ENCODE data around the gene FRZB.
A peak's percentile ranks its signal among the peaks of the same experiment; 100 is the strongest.

The FRZB gene

DNA sequence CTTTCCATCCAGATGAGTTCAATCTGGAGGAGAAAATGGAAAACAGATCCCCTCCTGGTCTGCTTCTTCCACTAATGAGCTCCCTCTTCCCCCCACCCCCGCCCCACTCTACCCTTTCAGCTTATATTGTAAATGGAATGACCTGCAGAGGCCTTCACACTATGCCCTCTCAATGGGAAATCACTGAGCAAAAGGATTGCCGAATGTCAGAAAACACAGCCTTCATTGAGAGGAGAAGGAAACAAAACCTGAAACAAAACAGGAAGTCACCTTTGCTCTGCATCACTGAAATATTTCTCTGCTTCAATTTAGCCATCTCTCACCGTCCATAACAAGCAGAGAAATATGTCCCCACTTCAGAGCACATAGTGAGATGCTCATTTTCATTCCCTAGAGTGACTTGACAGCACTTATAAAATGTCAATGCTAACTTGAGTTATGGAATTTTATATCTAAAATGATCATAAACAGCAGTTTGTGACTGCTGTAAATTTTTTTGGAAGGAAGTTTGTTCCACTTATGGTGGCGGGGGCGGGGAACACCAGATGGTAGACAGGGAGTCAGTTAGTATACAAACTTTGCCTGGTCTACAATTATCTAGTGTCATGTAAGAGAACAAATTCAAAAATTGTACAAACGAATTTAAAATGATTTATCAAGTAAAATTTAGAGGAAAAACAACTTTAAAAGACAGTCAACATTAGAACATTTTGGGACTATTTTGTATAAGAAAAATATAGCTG, 1.8 kb upstream of the FRZB start:
- TF ChIP-seq, protein P1, sequence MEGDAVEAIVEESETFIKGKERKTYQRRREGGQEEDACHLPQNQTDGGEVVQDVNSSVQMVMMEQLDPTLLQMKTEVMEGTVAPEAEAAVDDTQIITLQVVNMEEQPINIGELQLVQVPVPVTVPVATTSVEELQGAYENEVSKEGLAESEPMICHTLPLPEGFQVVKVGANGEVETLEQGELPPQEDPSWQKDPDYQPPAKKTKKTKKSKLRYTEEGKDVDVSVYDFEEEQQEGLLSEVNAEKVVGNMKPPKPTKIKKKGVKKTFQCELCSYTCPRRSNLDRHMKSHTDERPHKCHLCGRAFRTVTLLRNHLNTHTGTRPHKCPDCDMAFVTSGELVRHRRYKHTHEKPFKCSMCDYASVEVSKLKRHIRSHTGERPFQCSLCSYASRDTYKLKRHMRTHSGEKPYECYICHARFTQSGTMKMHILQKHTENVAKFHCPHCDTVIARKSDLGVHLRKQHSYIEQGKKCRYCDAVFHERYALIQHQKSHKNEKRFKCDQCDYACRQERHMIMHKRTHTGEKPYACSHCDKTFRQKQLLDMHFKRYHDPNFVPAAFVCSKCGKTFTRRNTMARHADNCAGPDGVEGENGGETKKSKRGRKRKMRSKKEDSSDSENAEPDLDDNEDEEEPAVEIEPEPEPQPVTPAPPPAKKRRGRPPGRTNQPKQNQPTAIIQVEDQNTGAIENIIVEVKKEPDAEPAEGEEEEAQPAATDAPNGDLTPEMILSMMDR (IDR thresholded peaks at IDR 0.05; ENCODE audit: low read depth, low read length) = no peak
- no peak overlapping the region for H3K4me3 ChIP-seq (ENCODE audit: low read depth, low read length)

DNA sequence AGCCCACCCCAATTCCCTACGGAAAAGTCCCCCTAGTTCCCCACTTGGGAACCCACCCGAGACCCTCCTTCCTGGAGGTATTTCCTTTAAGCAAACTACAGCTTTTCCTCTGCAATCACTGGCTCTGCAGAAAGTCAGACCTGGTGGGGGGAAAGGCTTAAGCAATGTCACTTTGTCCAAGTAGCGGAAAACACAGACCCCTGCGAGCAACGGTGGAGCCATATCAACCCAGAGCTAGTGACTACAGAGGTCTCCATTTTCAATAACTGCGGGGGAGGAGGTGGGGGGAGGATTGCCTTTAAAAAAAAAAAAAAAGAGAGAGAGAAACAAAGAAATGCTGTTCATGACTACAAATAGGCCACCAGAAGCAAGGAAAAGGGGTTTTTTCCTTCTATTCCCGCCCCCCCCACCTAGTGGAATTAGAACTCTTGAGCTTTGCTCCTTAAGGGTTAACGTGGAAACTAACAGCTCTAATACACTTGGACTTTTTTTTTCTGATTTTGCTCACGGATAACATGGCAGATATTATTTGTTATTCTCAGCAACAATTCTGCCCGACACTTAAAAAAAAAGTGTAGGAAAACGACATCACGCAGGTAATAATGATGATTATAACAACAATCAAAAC, 1.1 kb upstream of the FRZB start:
- H3K4me3 ChIP-seq (ENCODE audit: low read depth, low read length) = peak overlapping the region; percentile 63
- TF ChIP-seq, protein P1 (IDR thresholded peaks at IDR 0.05; ENCODE audit: low read depth, low read length) = no peak

DNA sequence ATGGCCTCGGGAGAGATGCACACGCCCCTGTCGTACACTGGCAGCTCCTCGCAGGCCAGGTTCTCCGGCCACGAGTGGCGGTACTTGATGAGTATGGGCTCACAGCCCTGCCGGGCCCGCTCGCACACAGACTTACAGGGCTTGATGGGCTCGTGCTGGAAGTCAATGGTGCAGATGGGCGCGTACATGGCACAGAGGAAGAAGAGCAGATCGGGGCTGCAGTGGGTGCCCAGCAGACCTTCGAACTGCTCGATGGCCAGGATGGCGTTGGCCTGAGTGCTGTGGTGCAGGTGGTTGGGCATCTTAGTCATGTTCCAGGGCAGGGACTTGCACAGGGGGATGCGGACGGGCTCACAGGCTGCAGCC, 359 bp downstream of the FRZB start:
- H3K4me3 ChIP-seq (ENCODE audit: low read depth, low read length) = peak overlapping the region; percentile 63
- TF ChIP-seq, protein P1 (IDR thresholded peaks at IDR 0.05; ENCODE audit: low read depth, low read length) = no peak

DNA sequence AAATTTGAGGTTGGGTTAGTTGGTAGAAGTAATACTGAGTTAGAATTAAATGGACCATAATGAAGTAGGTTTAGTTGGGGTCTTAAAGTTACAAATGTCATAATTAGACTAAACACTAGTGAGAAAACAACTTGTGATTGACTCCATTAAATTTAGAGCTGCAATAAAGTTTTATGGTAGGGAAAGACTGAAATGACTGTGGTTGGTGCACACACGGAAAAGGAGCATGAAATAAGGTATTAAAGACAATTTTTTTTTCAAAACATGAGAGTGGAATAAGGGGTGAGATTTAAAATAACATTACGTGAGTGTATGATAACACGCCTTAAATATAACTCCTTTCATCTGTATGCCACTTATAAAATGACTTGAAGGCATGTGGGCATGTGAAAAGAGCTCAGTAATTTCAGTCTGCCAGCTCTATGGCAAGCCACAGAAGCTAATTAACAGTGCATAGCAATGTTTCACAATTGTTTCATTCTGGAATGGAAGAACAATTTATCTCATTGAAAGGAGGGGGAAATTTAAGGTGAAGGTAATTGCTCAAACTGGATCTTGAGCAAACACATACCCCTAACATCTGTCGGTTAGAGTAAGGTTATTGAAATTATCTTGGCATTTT, 1.4 kb downstream of the FRZB start:
- H3K4me3 ChIP-seq (ENCODE audit: low read depth, low read length) = no peak overlapping the region
- TF ChIP-seq, protein P1 (IDR thresholded peaks at IDR 0.05; ENCODE audit: low read depth, low read length) = no peak

DNA sequence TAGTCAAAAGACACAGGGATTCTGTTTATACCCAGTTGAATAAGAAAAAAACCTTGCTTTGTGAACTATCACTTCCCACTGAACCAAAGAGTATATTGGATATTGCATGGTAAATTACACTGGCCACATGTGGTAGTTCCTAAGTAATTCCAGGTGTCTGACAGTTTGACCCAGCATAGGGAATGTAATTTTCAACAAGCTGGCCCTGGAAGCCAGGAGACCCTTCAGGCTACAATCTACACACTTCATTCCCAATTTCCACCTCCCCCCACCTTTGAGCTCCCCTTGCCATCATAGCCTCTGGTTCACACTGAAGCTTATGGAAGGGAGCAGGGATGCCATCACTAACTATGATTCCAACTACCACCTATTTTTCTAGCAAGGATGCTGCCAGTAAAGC, 2.8 kb downstream of the FRZB start:
- TF ChIP-seq, protein P1 (IDR thresholded peaks at IDR 0.05; ENCODE audit: low read depth, low read length) = no peak

DNA sequence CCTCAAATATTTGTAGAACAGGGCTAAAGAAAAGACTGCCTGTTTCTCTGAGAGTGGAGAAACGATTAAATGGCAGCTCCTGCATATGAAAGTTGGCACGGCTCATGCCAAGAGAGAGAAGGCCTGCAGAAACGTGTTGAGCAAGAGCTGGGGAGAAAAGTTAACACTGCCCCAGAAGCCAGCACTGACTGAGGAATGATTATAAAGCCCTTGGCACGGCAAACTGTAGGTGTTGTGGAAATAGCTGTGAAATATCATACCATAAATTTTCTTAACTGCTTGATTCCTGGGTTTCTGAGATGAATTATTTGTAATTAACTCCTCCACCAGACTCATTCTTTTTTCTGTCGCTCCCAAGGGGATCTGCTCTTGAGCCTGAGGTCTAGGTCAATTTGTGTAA, 4.3 kb downstream of the FRZB start:
- no peak overlapping the region for H3K4me3 ChIP-seq (ENCODE audit: low read depth, low read length)
- TF ChIP-seq, protein P1 (IDR thresholded peaks at IDR 0.05; ENCODE audit: low read depth, low read length) = no peak

More for the DNA sequence above, 2.8 kb downstream of the FRZB start:
- H3K4me3 ChIP-seq (ENCODE audit: low read depth, low read length) = no peak overlapping the region

DNA sequence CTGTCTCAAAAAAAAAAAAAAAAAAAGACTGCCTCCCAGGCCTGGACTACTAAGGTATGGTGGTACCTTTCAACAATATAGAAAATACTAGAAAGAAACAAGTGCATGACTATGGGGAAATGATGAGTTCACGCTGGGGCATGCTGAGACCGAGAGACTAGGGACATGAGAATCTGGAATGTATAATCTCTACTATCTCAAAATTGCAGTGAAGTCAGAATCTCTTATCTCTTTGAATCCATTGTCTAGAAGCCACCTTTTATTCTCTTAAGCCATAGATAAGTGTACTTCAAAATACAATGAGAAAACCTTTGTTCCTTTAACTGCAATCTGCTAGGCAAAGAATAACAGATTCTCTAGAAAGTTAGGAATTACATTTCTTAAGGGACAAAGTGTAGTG, 5.6 kb downstream of the FRZB start:
- no peak overlapping the region for H3K4me3 ChIP-seq (ENCODE audit: low read depth, low read length)
- TF ChIP-seq, protein P1 (IDR thresholded peaks at IDR 0.05; ENCODE audit: low read depth, low read length) = no peak

Measured in WI38 (cell line).